GM12801 (cell line): ENCODE measurements around the gene PAEP.

Source experiments
- TF ChIP-seq, protein P1 (sequence below): IDR thresholded peaks from one replicate; pipeline ENCODE4 v1.5.1; 2011; ENCODE audit warnings: control low read depth; ENCODE audit not compliant: insufficient read length; ENCODE audit errors: extremely low read depth

Gene PAEP

DNA sequence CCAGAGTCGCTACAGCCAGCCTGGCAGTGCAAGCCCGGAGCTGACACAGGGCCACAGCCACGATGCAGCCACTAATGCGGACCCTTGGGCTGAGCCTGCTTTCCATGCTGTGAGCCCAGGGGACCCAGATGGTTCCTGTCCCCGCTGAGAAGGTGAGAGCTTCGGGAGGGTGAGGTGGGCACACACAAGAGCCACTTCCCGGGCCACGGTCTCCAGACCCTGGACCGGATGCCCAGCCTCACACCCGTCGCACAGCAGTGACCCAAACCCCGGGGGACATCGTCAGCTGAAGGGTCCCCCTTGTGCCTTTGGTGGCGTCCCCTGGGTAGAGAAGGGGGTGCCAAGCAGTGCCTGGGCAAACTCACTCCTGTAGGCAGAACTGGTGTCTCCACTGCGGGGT lies 13.4 kb downstream of the PAEP start:
- TF ChIP-seq, protein P1, sequence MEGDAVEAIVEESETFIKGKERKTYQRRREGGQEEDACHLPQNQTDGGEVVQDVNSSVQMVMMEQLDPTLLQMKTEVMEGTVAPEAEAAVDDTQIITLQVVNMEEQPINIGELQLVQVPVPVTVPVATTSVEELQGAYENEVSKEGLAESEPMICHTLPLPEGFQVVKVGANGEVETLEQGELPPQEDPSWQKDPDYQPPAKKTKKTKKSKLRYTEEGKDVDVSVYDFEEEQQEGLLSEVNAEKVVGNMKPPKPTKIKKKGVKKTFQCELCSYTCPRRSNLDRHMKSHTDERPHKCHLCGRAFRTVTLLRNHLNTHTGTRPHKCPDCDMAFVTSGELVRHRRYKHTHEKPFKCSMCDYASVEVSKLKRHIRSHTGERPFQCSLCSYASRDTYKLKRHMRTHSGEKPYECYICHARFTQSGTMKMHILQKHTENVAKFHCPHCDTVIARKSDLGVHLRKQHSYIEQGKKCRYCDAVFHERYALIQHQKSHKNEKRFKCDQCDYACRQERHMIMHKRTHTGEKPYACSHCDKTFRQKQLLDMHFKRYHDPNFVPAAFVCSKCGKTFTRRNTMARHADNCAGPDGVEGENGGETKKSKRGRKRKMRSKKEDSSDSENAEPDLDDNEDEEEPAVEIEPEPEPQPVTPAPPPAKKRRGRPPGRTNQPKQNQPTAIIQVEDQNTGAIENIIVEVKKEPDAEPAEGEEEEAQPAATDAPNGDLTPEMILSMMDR, result no peak

DNA sequence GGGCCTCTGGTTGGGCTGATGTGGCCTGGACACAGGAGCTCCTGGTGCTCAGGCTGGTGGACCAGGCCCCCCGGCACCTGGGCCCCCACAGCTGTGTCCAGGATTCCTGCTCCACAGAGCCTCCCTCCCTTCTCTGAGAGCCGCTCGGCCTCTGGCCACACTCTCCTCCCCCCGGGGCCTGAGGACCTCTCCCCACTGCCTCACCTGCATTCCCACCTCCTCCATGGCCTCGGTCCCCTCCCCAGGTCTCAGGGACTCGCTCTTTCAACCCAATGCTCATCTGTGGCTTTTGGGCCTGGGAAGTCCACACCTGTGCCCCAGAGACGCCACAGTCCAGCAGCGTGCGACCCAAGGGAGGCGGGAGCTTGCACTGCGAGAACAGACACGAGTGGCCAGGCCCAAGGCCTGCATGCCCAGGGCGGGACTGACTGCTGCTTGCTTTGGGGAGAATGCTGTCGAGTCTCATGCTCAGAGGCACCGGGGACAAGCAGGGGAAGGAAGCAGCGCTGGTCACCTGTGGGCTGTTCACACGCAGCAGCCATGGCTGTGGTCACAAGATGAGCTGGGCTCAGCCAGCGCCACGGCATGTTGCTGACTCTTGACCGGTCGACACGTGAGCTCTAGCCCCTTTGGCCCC lies 14.6 kb downstream of the PAEP start:
- TF ChIP-seq, protein P1, result no peak

DNA sequence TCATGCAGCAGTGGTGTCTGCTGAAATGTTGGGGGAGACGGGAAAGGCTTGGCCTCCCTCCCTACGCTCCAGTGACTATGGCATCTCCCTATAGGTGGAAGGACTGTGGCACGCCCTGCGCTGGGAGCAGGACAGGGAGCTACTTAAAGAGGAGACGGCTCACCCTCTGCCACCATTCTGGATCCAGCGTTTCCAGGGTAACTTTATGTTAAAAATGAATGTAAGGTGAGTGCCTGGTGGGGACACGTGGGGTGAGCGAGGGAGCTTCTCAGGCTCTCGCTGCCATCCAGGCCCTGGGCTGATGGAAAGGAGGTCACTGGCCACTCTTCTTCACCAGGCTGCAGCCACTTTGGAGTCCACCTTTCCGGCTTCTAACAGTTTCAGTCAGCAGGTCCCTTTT lies 15.7 kb downstream of the PAEP start:
- TF ChIP-seq, protein P1, result no peak

DNA sequence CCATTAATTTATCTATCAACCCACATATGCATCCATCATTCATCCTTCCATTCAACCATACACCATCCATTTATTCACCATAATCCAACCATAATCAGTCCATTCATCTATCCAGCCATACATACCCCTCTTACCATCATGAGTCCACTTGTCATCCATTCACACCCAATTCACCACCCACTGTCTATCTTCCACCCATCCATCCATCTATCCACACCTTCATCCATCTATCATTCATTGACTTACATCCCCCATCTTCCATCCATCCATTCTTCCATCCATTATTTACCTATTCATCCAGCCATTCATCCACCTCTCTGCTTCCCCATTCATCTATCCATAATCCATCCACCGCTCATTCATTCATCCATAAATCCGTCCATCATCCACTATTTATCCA lies 17.8 kb downstream of the PAEP start:
- TF ChIP-seq, protein P1, result no peak

DNA sequence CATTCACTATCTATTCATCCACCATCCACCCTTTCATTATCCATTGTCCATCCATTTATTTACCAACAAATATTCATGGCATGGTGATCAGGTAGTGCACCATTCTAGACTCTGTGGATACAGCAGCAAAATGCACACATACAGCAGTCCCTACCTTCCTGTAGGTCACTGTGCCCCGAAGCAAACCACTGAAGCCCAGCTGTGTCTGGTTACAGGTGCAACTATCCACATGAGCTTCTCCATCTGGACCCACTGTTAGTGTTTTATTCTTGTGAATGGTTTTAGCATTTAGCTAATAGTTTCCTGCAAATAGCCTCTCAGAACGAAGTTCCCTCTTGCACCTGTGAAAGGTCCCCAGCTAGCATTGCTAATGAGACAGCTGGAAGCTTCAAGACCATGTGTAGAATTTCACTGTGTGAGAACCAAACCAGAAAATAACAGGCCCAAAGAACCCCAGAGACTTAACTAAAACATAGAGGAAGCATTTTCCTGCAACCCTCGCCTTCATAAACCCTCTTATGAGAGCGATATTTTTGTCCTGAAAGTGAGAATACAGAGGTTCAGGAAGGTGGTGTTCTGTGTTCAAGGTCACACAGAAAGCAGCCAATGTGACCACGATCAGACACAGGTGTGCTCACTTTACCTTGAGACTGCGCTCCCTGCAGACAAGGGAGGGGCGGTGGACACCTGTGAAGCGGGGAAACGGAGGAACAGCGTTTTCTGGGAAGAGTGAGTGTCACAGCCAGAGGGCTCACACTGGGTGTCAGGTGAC lies 18.5 kb downstream of the PAEP start:
- TF ChIP-seq, protein P1, result no peak

DNA sequence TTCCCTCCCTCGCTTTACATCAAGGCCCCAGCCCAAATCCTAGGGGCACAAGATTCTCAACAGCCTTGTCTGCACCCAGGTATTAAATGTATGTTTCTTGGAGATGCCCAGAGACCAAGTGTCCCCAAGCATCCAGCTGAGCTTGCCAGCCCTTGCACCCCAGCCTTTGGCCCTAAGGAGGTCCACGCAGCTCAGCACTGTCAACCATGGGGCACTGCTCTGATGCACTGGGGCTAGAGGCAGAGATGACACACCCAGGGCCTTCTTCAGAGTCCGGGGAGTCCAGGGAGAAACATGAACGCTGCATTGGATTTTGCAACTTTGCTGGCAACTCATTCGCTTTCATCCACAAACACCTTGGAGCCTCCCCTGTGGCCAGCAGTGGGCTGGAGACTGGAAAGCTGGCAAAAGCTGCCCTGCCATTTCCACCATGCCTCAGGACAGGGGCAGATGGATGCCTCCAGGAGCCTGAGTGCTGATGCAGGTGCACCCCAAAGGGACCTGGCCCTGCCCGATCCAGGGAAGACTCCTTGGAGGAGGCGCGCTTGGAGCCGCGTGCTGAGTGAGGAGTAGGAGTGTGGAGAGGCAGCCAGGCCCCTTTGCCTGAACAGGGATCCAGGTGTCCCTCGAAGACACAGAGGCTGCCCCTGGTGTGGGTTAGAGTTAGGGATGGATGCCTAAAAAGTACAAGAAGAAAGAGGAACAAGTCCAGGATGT lies 19.3 kb downstream of the PAEP start:
- TF ChIP-seq, protein P1, result no peak

DNA sequence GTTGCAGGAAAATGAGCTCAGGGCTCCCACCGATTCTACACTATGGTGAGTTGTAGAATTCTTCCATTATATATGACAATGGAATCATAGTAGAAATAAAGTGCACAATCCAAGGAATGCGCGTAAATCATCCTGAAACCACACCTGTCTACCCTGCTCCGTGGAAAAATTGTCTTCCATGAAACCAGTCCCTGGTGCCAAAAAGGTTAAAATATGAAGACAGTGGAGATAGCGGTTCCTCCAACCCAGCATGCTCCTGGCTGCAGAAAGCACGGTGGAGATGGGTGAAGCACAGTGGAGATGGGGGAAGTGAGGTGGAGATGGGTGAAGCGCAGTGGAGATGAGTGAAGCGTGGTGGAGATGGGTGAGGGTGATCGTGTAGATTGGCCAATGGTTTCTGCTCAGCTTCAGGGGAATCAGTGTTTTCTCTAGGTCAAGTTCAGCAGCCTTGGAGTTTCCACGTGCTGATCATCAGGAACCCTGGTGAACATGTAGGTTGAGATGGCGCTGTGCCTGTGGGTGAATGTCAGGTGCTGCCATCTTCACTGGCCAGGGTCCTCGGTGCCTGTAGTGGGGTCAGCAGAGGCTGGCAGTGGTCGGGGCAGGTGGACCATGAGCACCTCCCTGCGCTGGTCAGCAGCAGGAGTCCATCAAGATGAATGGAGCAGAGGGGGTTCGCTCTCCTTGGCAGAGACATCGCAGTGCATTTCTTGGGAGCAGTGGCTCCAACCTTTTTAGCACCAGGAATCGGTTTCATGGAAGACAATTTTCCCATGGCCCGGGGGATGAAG lies 20.3 kb downstream of the PAEP start:
- TF ChIP-seq, protein P1, result no peak
